ENCODE data around the gene CFD.
"Not testable (repeated sequence)": the region's sequence is repeated elsewhere in the genome, so short reads cannot be mapped to it uniquely, and the experiment has no call there.

CFD gene

GRCh38 chr19:827314-827709 lies 32.2 kb upstream of the CFD start:
- no peak for DNase-seq

- no peak for DNase-seq
Measured at GRCh38 chr19:827710-828321, 31.6 kb upstream of the CFD start, which contains the start of gene AZU1. Gene AZU1 (plus strand): TSS chr19:827837. CDS start chr19:827847, 10 bp downstream.

DNA sequence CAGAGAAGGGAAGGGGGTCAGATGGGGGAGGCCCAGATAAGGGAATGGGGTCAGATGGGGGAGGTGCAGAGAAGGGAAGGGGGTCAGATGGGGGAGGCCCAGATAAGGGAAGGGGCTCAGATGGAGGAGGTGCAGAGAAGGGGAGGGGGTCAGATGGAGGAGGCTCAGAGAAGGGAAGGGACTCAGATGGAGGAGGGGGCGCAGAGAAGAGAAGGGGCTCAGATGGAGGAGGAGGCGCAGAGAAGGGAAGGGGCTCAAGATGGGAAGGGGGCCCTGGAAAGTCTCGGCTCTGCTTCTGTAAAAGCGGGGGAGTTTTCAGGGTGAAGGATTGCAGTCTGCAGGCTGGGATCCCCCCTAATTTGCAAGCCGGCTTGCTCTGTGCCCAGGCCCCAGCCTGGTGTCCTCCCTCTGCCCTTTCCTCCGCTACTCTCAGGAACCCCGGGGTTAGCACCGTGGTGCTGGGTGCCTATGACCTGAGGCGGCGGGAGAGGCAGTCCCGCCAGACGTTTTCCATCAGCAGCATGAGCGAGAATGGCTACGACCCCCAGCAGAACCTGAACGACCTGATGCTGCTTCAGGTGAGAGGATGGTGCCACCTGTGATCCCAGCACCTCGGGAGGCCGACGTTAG lies 30.2 kb upstream of the CFD start:
- DNase-seq: no peak

- no peak for DNase-seq
Measured at GRCh38 chr19:831407-832369, 27.8 kb upstream of the CFD start.

DNA sequence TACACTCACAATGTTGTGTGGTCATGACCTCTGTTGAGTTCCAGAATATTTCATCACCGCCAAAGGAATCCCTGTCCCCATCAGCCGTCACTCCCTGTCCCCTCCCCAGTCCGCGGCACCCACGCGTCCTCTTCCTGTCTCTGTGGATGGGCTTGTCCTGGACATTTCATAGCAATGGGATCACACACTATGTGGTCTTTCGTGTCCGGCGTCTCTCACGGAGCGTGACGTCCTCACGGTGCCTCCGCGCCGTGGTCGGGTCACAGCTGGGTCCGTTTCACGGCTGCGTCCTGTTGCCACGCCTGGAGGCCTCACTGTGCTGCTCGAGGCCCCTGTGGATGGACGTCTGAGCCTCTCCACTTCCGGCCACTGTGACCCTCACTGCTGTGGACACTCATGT lies 25.2 kb upstream of the CFD start:
- DNase-seq: no peak

- no peak for DNase-seq
Measured at GRCh38 chr19:835210-835810, 24.2 kb upstream of the CFD start.

GRCh38 chr19:840519-841206 lies 18.8 kb upstream of the CFD start, which contains the start of gene PRTN3:
Gene PRTN3 (plus strand): TSS chr19:840999. CDS start chr19:841009, 10 bp downstream.
- DNase-seq: no peak

DNA sequence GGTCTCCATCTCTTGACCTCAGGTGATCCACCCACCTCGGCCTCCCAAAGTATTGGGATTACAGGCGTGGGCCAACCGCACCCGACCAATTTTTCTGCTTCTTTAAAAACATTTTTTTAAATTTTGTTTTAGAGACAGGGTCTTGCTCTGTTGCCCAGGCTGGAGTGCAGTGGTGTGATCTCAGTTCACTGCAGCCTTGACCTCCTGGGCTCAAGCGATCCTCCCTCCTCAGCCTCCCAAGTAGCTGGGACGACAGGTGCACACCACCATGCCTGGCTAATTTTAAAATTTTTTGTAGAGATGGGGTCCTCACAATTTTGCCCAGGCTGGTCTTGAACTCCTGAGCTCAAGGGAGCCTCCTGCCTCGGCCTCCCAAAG lies 16.7 kb upstream of the CFD start:
- not testable (repeated sequence) for DNase-seq

DNA sequence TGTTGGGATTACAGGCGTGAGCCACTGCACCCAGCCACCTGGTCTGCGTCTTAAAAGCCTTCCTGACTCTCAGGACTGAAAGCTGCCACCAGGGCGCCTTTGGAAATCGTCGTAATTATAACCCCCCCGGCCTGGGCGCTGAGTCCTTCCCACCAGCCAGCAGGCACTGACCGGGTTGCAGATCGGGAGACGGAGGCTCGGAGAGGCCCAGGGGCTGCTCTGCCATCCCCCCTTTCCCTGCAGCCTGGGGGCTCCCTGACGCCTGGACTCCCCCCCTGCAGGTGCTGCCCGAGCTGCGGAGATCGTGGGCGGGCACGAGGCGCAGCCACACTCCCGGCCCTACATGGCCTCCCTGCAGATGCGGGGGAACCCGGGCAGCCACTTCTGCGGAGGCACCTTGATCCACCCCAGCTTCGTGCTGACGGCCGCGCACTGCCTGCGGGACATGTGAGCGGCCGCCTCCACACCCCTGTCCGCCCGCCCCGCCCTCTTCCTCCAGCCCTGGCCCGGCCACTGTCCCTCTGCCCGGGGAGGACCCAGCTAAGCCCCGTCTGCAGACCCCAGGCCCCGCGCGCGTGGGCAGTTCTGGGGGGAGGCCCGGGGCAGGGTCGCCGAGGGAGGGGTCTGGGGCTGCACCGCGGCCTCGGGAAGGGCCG lies 16.2 kb upstream of the CFD start:
- no peak for DNase-seq

- DNase-seq: no peak
Measured at GRCh38 chr19:843836-844545, 15.5 kb upstream of the CFD start.

GRCh38 chr19:844546-844971 lies 14.9 kb upstream of the CFD start:
- DNase-seq: no peak

GRCh38 chr19:845707-846521 lies 13.6 kb upstream of the CFD start:
- no peak for DNase-seq

DNA sequence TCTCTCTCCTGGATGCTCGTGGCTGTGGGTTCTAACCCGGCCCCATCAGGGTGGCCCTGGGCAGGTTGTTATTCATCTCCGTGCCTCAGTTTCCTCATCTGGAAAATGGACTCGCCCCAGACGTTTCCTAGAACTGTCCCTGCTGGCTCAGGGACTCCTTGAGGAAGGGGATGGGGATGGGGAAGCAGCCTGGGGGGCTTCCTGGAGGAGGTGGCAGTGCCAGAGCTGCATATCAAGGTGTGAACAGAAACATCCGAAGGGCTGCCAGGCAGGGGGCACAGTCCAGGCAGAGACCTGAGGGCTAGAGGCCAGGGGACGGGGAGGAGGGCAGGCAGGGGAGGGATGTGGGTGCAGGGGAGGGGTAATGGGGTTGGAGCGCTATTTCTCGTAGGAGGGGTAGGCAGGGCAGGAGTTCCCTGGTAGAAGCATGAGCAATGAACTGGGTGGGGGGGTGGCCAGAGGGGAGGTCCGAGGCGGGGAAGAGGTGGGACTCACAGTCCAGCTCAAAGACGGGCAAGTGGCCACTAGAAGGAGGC lies 11.0 kb upstream of the CFD start:
- DNase-seq: no peak

- not testable (repeated sequence) for DNase-seq
Measured at GRCh38 chr19:849195-849594, 10.3 kb upstream of the CFD start.

DNA sequence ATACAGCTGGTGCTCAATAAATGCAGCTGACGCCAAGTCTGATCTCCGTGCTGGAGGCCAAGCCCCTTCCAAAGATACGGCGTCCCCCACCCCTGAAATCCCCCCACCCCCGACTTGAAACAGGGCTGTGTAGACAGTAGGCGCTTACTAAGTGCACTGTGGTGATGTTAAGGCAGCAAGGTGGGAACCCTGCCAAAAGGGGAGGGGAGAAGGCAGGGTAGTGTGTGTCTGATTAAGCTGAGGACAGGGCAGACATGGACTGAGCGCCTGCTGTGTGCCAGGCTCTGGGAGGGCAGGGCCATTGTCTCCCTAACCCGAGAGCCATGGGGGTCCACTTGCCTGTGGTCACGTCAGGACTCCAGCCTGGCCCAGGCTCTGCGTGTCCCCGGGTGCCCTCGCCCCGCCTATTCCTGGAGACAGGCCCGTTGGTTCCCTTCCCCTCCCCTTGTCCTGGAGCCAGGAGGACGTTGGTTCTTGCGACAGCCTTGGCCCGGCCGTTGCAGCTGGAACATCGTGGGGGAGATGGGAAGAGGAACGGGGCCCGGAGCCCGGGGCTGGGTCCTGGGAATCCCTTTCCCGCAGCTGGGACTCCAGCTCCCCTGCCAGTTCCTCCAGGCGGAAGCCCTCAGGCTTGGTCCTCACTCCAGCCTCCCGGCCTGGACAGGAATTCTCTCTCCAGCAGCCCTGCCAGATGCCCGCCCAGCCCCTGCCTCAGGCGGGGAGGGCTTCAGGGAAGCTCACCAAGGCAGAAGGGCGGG lies 9.1 kb upstream of the CFD start:
- no peak for DNase-seq

GRCh38 chr19:850979-851335 lies 8.5 kb upstream of the CFD start:
- DNase-seq: no peak

- no peak for DNase-seq
Measured at GRCh38 chr19:852136-853013, 7.1 kb upstream of the CFD start, which contains the start of gene ELANE. Gene ELANE (plus strand): TSS chr19:852303. CDS start chr19:852329, 26 bp downstream.

- no peak for DNase-seq
Measured at GRCh38 chr19:853014-853585, 6.4 kb upstream of the CFD start.

Data from stimulated activated CD4-positive, alpha-beta T cell treated with anti-CD3 and anti-CD28 coated beads, Interleukin-4, amount 100 ng/mL, for 24 hours (primary cell).